Measurements from ENCODE around the gene CPZ.
A peak's percentile ranks its signal among the peaks of the same experiment; 100 is the strongest.

Gene CPZ

DNA sequence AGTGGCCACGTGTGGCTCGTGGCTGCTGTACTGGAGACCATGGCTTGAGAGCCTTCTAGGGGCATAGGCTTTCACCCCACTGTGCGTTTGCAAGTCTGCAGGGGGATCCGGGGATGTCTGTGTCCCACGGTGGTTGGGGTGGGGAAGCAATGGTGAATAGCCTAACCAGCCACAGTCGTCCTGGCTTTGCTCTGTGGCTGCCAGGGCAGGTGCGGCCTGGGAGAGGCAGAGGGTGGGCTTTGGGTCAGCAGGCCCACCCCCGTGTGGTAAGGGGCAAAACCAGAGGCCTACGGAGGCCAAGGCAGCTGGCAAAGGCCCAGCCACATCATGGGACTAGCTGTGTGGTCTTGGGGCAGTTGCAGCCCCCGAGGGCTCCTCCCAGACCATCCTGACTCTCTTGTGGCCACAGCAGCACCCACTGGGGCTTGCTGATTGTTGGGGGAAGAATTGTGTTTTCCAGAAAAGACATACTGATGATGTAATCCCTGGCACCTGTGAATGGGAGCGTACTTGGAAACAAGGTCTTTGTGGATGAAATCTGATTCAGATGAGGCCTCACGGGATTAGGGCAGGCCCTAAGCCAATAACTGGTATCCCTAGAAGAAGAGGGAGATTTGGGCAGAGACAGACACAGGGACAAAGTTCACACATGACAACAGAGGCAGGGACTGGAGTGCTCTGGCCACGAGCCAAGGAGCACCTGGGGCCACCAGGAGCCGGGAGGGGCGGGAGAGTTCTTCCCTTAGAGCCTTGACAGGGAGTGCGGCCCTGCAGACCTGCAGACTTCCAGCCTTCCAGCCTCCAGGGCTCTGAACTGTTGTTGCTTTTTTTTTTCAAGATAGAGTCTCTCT lies 2.9 kb downstream of the CPZ start:
- no peak for DNase-seq (ENCODE audit: low read depth)

DNA sequence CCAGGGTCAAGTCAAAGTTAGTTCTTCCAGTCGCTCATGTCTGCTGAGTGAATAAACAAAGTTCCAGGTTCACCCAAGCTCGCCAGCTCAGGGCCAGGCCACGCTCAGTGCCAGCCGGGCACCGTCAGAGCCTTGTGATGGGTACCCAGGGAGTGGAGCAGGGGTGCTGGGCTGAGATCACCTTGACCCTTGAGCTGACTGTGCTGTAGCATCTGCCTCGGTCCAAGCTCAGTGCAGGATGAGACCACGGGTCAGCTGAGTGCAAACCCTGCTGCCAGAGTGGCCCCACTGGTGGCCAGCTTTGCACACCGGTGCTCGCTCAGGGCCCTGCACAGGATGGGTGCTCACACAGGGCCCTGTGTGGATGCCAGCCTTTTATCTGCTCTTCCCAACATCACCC lies 4.3 kb downstream of the CPZ start:
- no peak for DNase-seq (ENCODE audit: low read depth)

DNA sequence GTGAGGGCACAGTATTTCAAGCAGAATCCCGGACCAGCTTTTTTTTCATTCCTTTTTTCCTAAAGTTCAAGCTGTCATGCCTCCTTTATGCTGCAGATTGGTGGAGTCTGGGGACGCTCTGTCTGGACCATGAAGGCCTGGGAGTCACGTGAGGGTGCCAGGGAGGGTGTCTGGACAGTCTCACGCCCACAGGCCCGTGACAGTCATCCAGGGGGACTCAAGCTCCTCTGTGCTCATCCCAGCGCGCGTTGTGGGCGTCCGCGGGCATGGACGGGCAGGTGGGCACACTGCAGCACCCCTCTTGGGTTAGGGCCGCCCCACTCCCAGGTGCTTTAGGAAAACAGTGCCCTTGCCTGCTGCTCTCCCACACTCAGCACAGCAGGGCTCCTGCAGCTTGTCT lies 4.8 kb downstream of the CPZ start:
- DNase-seq (ENCODE audit: low read depth) = no peak

DNA sequence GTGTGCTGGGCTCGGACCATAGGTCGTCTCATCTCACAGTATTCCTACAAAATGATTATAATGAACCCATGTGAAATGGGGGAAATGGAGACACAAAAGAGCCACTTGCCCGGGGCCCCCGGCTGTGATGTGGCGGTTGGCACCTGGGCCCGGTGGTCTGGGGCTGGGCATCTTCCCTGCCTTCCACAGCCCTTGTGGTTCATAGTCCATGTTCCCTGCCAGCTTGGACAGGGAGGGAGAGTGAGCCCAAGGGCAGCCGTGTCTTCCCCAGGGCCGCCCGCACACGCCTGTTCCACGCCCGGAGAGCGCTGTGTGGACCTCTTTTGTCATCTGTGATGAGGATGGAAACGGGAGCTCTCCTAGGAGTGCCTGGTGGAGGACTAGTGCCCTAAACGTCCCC lies 5.2 kb downstream of the CPZ start:
- DNase-seq (ENCODE audit: low read depth) = no peak

DNA sequence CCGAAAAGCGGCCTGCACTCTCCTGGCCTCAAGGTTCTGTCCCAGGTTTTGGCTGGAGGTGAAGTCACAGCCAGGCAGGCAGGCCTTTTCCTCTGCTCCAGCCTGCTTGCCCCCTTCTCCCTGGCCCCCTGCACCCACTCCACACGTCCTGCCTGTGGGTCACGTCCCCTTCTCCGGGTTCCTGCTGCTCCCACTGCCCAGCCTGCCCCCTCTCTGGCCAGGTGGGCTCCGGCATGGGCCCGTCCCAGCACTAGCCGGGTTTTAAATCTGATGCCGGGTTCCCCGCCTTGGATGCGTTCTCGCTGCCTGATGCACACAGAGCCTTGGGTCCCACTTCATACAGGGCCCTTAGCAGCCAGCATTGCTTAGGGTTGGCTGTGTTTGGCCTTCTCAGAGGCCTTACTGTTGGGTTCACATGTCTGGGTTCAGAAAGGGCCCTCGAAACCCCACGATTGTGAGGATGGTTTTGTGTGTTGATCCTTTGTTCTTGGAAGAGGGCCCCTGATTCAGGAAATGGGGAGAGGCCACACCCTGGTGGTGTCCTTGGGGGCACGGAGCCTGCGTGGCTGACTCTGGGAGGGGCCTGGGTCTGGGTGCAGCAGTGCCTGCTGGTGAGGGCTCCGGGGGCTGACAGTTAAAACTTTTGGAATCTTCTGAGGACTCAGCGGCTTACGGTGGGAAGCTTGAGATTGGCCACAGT lies 6.0 kb downstream of the CPZ start:
- DNase-seq (ENCODE audit: low read depth) = no peak

DNA sequence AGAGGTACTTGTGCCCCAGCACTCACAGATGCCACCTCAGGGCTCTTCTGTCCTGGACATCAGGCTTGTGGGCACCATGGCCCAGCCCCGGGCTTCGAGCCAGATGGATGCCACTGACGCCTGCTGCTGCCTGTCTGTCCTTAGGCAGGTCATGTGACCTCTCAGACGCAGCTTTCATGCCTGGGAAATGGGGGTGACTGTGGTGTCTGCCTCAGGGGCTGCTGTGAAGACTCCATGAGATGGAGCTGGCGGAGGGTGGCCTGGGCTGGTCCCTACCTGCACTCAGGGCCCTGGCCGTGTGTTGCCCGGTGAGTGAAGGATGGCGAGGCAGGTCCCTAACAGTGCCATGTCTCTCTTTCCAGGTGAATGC lies 6.5 kb downstream of the CPZ start:
- no peak for DNase-seq (ENCODE audit: low read depth)

DNA sequence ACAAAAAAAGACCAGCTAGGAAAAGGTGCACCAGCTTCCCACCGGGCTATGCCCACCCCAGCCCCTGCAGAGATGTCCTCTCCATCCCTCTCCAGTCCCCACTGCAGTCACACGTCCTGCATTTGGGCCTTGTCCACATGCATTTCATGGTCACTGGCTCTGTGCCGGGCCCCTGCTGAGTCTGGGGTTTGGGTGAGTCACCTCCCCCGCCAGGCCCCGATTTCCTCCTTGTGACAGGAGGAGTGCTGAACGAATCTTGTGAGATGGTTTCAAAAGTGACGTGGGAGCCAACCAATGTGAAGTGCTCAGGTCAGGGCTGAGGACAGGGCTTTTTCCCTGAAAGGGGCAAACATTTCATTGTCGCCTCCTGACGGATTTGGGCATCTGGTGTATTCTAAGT lies 7.1 kb downstream of the CPZ start:
- DNase-seq (ENCODE audit: low read depth) = no peak

DNA sequence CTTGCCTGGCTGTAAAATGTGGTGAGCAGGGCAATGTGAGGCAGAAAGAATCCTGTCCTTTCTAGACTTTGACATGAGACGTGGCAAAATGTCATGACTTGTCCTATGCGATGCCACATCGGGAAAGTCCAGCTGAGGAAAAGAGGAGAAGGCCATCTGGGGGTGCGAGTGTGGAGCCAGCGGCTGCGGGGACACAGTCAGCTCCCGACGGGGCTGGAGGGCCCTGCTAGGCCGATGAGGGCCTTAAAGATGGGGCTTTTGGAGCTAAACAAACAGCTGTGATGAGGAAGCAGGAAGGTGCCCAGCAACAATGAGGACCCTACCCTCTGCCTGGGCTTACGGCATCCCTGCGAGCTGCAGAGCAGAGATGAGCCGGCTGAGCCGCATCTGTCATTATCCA lies 7.7 kb downstream of the CPZ start:
- no peak for DNase-seq (ENCODE audit: low read depth)

DNA sequence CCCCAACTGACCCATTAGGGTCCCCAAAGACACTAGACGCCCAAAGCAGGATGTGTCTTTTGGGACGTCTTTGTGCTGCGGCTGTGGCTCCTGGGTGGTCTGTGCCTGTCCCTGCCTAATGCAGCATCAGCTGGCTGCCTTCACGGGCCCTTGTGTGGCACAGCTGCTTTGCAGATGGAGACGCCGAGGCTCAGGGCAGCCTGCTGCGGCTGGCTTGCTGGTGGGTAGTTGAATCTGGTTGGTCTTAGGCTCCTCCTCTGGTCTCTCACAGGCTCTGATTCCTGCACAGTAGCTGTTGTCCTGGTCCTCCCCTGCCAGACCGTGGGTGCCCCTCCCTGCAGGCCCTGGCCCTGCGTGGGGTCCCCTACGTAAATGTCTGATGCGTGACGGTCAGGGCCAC lies 8.1 kb downstream of the CPZ start:
- no peak for DNase-seq (ENCODE audit: low read depth)

DNA sequence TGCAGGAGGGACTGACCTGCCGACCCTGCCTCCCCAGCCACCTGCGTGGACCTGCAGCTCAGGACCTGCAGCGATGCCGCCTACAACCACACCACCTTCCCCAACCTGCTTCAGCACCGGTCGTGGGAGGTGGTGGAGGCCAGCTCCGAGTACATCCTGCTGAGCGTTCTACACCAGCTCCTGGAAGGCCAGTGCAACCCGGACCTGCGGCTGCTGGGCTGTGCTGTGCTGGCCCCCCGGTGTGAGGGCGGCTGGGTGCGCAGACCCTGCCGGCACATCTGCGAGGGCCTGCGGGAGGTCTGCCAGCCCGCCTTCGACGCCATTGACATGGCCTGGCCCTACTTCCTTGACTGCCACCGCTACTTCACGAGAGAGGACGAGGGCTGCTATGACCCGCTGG lies 8.5 kb downstream of the CPZ start:
- DNase-seq (ENCODE audit: low read depth) = no peak

DNA sequence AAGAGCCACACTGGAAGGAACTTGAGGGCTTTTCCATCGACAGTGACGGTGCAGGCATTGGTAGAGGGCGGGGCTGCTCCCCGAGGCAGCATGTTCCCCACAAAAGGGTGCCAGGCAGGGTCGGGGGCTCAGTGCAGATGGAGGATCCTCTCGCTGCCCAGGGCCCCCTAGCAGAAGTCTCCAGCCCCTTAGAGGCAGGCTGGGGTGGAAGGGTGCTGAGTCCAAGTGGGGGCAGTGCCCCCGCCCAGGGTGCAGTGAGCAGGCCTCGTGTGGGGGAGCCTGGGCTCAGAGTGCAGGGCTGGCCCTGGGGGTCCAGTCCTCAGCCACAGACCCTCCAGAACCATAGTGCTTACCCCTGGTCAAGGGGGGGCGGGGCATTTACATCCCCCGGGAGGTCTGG lies 9.0 kb downstream of the CPZ start:
- DNase-seq (ENCODE audit: low read depth) = no peak

DNA sequence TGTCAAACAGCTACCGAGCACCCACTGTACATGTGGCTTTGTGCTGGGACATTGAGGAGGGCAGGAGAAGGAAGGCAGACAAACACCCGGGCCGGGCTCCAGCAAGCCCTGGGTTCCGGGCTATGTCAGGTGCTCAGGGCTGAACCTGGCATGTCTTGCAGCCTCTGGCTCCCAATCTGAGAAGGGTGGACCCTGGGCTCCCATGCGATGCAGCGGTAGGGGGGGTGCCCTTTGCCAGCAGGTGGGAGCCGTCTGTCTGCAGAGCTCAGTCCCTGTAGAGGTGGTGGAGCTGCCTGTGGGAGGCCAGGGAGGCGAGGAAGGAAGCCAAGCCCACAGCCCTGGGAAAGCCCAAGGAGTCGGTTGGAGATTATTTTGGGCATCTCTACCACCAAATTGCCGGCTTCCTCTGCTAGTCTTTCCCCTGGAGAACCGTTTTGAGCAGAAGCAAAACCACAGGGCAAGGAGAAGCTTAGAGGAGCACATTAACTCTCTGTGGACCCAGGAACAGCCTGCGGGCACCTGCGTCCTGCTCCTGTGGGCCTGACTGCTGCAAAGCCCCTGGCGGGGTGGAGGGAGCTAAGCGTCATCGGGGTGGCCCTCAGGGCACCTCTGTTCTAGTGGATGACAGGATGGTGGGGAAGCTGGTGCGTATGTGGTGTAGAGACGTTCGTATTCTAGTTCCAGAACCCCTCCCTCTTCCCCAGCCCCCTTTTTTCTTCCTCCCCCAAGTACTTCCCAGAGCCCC lies 10.3 kb downstream of the CPZ start:
- DNase-seq (ENCODE audit: low read depth) = no peak

DNA sequence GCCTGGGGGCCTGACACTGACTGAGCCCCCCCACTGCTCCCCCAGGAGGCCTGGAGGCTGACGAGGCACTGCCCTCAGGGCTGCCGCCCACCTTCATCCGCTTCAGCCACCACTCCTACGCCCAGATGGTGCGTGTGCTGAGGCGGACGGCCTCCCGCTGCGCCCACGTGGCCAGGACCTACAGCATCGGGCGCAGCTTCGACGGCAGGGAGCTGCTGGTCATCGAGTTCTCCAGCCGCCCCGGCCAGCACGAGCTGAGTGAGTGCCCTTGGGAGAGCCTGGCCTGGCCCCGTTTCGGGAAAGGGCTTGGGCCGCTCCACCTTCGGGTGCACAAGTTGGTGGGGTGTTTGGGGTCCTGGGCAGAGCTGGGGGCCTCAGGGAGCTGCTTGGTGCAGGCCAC lies 11.4 kb downstream of the CPZ start:
- DNase-seq (ENCODE audit: low read depth) = no peak

DNA sequence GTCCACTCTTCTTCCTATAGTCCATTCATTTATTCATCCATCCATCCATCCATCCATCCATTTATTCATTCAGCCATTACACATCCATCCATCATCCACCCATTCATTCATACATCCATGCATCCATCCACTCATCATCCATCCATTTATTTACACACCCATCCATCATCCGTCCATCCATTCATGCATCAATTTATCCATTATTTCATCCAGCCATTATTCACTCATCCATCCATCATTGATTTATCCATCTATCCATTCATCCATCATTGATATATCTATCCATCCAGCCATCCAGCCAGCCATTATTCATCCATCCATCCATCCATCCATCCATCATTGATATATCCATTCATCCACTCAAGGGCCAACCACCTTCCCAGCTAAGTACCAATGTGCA lies 12.7 kb downstream of the CPZ start:
- DNase-seq (ENCODE audit: low read depth) = no peak

DNA sequence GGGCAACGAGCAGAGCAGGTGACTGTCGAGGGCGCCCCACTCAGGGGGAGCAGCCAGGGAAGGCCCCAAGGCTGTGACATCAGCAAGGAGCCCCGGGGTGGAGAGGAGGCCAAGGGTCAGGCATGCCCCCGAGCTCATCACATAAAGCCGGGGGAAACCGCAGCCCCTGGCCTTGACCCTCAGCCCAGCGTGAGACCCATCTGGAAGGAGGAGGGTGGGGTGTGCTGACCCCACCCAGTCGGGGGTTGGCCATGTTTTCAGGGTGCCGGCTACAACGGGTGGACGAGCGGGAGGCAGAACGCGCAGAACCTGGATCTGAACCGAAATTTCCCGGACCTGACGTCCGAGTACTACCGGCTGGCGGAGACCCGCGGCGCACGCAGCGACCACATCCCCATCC lies 13.9 kb downstream of the CPZ start:
- DNase-seq (ENCODE audit: low read depth) = no peak

DNA sequence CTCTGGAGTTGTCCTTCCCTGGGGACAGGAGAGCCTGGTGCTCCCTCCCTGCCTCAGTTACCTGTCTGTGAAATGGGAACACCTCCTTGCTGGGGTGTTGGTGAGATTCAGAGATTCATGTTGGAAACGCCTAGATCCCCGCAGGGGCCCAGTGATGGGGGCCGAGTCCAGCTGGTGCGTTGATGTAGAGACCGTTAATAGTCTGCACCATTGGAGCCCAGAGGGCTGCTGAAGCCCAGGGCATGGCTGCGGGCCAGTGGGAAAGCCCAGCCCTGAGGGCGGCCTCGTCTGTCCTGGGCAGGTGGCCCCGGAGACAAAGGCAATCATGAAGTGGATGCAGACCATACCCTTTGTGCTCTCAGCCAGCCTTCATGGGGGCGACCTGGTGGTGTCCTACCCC lies 14.4 kb downstream of the CPZ start:
- DNase-seq (ENCODE audit: low read depth) = no peak

DNA sequence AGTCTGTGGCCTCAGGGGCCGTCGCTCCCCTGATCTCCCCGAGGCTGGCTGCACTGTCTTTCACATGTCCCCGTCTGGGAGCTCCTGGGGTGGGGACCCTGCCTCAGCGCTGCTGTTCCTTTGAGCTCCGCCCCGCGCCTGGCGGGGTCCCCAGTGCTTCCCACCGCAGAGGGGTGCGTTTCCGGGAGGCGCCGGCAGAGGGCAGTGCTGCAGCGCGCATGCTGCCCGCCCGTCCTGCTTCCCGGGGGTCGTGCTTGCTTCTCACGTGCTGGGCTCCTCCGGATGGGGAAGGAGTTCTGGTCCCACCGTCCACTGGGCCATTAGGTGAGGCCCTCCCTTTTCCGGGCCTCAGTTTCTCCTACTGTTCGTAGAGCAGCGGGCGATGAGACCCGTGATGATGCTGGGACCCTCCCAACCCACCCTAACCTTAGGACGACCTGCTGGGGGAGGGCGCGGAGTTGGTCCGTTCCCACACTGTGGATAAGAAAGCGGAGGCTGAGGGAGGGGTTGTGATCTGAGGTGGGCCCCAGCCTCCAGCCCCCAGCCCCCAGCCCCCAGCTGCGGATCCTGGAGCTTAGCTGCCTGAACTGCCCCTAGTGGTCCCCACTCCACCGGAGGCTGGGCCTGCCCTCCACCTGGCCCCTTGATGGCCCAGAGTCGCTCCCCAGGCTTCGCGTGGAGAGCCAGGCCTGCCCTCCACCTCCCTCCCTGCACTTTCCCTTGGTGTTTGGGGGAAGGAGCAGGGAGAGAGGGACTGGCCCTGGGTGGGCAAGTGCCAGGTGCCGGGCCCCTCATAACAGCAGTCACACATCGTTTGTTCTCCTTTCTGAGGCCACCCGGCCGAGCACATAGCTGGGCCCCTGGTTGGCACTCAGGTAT lies 15.3 kb downstream of the CPZ start:
- DNase-seq (ENCODE audit: low read depth) = peak; percentile 19

DNA sequence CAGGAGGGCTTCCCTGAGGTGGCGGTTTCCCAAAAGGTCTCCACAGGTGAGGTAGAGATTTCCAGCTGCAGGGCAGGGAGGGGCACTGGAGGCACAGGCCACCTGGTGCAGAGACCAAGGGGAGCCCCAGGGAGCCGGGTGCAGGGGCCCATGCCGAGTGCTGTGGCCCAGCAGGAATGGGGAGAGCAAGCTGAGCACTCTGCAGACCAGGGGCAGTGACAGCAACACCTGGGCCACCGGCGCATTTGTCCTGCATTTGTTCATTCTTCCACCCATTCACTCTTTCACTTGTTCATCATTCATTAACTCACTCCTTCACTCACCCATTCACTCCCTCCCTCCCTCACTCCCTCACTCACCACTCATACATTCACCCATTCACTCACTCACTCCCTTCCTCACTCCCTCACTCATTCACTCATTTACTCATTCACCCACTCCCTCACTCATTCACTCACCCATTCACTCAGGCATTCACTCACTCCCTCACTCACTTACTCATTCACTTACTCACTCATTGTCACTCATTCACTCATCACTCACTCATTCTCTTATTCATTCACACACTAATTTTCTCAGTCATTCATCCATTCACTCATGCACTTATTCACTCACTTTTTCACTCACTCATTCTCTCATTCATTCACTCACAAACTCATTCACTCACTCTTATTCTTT lies 16.3 kb downstream of the CPZ start:
- no peak for DNase-seq (ENCODE audit: low read depth)

DNA sequence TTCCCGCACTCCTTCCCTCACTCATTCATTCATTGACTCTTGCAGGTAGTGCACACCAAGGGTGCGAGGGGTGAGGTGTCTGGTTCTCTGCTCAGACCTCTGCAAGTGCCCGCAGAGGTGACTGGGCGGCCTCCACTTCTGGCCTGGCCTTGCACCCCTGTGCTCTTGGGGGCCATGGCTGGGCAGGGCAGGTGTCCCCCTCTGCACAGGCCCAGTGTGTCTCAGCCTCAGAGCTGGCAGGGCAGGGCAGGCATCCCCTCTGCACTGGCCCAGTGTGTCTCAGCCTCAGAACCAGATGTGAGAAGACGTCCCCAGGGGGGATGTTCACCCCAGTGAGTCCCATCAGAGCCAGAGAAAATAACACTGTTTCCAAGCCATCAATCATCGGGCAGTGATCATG lies 16.8 kb downstream of the CPZ start:
- DNase-seq (ENCODE audit: low read depth) = no peak

DNA sequence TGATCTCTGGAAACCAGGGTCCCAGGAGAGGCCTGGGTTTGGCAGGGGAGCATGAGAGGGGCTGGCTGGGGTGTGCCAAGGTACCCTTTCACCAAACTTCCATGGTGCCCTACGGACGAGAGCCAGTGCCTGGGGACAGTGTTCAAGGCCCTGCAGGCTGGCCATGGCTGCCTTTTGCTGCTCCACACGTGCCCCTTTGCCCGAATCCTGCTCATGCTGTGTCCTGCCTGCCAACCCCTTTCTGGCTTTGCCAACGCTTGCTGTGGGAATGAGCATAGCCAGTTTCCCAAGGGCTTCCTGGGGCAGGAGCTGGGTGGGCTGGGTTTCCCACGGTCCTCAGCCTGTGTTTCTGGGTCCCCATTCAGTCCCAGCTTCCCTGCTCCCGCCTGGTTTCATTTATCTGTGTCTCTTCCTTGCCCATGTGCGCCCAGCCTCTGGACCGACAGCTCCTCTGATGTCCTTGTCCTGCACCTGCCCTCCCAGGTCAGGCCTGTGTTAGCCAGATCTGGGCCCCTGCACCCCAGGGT lies 17.3 kb downstream of the CPZ start:
- DNase-seq (ENCODE audit: low read depth) = no peak

DNA sequence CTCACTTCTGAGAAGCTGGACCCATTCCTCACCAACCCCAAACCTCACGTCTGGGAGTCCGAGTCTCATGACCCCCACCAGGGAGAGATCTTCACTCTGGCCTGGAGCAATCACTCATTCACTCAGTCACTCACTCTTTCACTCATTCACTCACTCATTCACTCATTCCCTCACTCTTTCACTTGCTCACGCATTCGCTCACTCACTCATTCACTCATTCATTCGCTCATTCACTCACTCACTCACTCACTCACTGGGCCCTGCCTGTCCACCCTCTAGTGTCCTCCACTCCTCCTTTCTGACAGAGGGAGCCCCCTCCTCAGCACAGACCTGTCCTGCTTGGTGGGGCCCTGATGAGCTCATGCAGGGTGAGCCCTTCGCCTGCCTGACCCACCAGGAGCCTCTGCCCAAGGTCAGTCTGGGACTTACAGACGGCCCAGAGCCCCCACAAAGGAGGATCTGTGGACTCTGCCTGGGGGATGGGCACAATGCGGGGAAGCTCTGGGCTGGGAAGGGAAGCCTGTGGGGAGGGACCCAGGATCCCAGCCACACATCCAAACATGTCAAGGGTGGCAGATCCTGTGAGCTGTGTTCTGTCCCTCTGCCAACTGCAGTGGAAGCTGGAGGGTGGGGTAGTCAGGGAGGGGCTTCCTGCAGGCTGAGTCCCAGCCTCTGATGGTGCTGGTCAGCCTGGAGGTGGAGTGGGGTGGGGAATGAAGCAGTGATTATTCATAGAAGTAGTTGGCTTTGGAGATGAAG lies 18.5 kb downstream of the CPZ start:
- DNase-seq (ENCODE audit: low read depth) = no peak
